Nephron (organoid): Measurements from ENCODE around the gene SAV1.
"Not testable (repeated sequence)": the region's sequence is repeated elsewhere in the genome, so short reads cannot be mapped to it uniquely, and the experiment has no call there.

Experiments
- H3K27ac Mint-ChIP-seq, 3 experiments: 2 replicates each; pipeline ENCODE4 v1.8.0; 2020; ENCODE audit warnings: mixed read lengths in 3 of 3, mild to moderate bottlenecking in 2 of 3, moderate library complexity in 1 of 3
- H3K27me3 Mint-ChIP-seq: 2 replicates; pipeline ENCODE4 v1.8.0; 2021; ENCODE audit warnings: low read depth, mild to moderate bottlenecking, moderate library complexity, mixed read lengths
- H3K36me3 Mint-ChIP-seq: 2 replicates; pipeline ENCODE4 v1.8.0; 2020; ENCODE audit warnings: low read depth, mixed read lengths
- H3K4me1 Mint-ChIP-seq: 2 replicates; pipeline ENCODE4 v1.8.0; 2020; ENCODE audit warnings: mixed read lengths
- H3K4me3 Mint-ChIP-seq, 3 experiments: 2 replicates each; pipeline ENCODE4 v1.8.0; 2020; ENCODE audit warnings: mild to moderate bottlenecking in 3 of 3, mixed read lengths in 3 of 3, moderate library complexity in 2 of 3
- H3K9me3 Mint-ChIP-seq: 2 replicates; pipeline ENCODE4 v1.8.0; 2020; ENCODE audit warnings: mixed read lengths
- TF ChIP-seq, protein P1 (sequence below), 3 experiments: fragments of 200-600 bp; sonication (generic); IDR thresholded peaks; one replicate each; pipeline ENCODE4 v1.5.0; 2021; ENCODE audit warnings: antibody characterized with exemption in 3 of 3; ENCODE audit not compliant: unreplicated experiment in 3 of 3

The SAV1 gene

DNA sequence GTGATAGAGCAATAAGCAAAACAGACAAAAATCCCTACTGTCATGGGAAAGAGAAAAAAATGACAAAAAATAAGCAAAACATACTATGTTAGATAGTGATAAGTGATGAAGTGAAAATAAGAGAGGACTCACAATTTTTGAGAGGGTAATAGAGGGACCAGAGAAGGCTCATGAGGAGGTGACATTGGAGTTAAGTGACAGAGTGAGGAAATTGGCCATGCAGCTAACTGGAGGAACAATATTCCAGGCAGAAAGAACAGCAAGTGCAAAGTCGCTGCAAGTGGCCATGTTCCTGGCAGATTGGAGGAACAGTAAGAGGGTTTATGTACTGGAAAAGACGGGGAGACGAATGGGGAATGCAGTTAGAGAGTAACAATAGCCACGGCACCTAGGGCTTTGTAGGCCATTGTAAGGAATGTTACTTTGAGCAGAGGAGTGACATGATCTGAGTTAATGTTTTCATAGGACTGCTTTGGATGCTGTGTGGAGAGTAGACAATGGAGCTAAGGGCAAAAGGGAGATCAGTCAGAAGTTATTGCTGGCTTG is 1.4 kb upstream of the SAV1 start:
- Mint-ChIP-seq H3K27ac (no peak overlapping the region), H3K4me3 (no peak overlapping the region), H3K36me3 (peaks cover 4% of the 10 kb centered on the region), H3K4me1 (peaks cover 14% of the 10 kb centered on the region), H3K27me3 (no peaks in the 10 kb centered on the region), H3K9me3 (no peaks in the 10 kb centered on the region)
- TF ChIP-seq, protein P1, sequence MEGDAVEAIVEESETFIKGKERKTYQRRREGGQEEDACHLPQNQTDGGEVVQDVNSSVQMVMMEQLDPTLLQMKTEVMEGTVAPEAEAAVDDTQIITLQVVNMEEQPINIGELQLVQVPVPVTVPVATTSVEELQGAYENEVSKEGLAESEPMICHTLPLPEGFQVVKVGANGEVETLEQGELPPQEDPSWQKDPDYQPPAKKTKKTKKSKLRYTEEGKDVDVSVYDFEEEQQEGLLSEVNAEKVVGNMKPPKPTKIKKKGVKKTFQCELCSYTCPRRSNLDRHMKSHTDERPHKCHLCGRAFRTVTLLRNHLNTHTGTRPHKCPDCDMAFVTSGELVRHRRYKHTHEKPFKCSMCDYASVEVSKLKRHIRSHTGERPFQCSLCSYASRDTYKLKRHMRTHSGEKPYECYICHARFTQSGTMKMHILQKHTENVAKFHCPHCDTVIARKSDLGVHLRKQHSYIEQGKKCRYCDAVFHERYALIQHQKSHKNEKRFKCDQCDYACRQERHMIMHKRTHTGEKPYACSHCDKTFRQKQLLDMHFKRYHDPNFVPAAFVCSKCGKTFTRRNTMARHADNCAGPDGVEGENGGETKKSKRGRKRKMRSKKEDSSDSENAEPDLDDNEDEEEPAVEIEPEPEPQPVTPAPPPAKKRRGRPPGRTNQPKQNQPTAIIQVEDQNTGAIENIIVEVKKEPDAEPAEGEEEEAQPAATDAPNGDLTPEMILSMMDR (IDR thresholded peaks at IDR 0.05; ENCODE audit: unreplicated experiment in 3 of 3), result no peak

DNA sequence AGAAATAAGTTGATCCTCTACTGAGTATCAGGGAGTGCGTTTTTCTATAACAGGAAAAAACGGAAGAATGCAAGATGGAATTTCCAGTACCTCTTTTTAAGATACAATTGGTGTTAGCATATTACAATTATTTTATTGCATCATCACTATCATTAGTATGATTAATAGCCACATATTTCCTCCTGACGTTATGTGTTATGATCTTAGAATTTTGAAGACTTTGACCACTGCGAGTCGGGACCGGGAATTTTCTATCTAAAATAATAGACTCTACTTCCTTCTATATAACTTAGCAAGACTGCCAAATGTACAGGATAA is 679 bp upstream of the SAV1 start:
- no peaks in the 10 kb centered on the region for H3K27me3 Mint-ChIP-seq
- H3K9me3 Mint-ChIP-seq, result no peaks in the 10 kb centered on the region
- no peak overlapping the region for H3K4me3 Mint-ChIP-seq

DNA sequence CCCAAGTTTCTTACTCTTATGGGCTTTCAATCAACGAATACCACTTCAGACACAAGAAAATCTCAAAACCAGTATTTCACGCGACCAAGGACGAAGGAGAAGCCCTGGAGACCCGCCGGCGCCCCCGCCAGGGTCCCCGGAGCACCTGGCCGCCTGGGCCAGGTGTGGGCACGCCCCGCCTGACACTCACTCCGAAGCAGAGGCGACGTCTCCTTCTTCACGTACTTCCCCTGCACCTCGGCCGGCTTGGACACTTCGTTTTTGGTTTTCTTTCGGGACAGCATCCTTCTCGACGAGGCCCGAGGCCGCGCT is 466 bp downstream of the SAV1 start:
- H3K4me1 Mint-ChIP-seq, result peaks cover 14% of the 10 kb centered on the region
- H3K27me3 Mint-ChIP-seq, result no peaks in the 10 kb centered on the region
- H3K27ac Mint-ChIP-seq, result peak overlapping the region in 1 of 3 experiments; percentile 95
- H3K9me3 Mint-ChIP-seq, result no peaks in the 10 kb centered on the region
- no peak overlapping the region for H3K4me3 Mint-ChIP-seq
- TF ChIP-seq, protein P1 (IDR thresholded peaks at IDR 0.05; ENCODE audit: unreplicated experiment in 3 of 3), result no peak
- peaks cover 19% of the 10 kb centered on the region for H3K36me3 Mint-ChIP-seq

More for the DNA sequence above, 679 bp upstream of the SAV1 start:
- Mint-ChIP-seq H3K4me1 (peaks cover 14% of the 10 kb centered on the region), H3K36me3 (peaks cover 10% of the 10 kb centered on the region), H3K27ac (no peak overlapping the region)
- TF ChIP-seq, protein P1 (IDR thresholded peaks at IDR 0.05; ENCODE audit: unreplicated experiment in 3 of 3), result no peak

DNA sequence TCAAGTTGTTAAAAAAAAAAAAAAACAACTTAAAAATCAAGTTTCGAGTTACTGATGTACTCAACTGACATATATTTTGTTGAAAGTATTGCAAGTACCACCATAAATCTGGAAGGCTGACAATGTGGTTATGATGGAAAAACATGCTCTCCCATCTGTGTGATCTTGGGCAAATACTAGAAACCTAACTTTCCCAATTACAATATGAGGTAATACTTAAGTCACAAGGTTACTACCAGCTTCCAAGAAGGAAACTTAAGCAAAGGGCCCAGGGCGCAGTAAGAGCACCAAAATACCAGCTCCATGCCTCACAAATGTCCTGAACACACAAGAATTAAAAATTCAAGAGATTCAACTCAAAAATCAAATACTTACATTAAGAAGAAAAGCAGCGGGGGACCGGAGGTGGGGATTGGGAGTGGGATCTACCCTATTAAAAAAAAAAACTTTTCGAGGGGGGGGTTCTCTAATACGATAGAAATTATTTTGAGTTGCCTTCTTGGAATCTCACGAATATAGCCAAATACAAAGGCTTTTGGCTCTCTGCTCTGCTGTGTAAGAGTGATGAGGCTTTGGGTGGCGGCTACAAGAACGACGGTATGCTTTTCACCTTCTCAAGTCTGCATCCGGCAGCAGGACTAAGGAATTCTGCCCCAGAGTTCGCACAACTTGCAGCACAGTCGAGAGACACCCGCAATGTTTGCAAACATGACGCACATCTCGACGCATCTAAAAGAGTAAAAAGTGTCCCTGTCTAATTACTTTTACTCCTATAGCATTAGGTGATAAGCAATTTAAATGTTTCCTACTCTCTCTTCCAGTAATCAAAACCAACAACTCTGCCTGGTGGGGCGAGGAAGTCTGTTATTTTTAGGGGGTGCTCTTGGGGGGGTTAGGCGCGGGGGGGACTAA is 1.1 kb downstream of the SAV1 start:
- TF ChIP-seq, protein P1 (IDR thresholded peaks at IDR 0.05; ENCODE audit: unreplicated experiment in 3 of 3), result no peak
- H3K4me1 Mint-ChIP-seq, result peaks cover 14% of the 10 kb centered on the region
- no peaks in the 10 kb centered on the region for H3K9me3 Mint-ChIP-seq
- H3K27ac Mint-ChIP-seq, result peak overlapping the region in 1 of 3 experiments; percentile 95
- H3K4me3 Mint-ChIP-seq, result no peak overlapping the region
- no peaks in the 10 kb centered on the region for H3K27me3 Mint-ChIP-seq
- peaks cover 24% of the 10 kb centered on the region for H3K36me3 Mint-ChIP-seq

DNA sequence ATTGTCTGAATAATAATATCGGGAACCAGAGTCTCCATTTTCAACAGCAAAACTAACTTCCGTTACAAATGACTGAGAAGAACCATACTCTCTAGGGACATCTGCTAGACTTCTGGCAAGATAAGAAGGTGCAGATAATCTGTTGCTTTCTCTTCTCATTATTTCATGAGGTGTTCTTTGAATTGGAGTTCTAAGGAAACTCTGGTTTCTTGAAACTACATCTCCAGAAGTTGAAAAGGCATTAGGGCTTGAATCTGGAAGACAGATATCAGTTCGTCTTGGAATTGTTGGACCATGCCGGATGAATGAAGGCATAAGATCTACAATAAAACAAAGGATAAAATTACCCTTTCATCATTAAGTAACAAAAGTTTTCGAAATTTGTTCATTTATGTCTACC is 2.8 kb downstream of the SAV1 start:
- Mint-ChIP-seq H3K4me3 (peak overlapping the region in 1 of 3 experiments; percentile 52), H3K36me3 (peaks cover 40% of the 10 kb centered on the region), H3K4me1 (peaks cover 16% of the 10 kb centered on the region)
- H3K27ac Mint-ChIP-seq, H3K27me3 Mint-ChIP-seq, H3K9me3 Mint-ChIP-seq: not testable (repeated sequence)

DNA sequence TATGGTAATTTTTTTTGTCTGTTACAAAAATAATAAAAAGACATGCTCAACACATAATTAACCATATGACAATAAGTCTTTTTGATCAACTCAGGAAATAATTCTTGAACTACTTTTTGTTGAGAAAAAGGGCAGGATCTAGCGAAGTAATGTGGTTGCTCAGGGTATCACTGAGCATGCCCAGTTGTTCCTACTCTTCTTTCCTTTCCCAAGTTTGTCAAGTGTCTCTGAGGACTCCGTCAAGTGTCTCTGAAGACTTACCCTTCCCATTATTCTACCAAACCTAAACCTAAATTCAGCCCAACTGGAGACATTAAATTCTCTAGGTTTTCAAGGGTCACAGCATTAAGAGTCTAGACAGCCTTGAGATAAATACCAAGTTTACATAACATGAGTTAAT is 3.5 kb downstream of the SAV1 start:
- not testable (repeated sequence) for H3K27ac Mint-ChIP-seq, H3K27me3 Mint-ChIP-seq, H3K9me3 Mint-ChIP-seq, H3K4me3 Mint-ChIP-seq
- Mint-ChIP-seq H3K4me1 (peaks cover 21% of the 10 kb centered on the region), H3K36me3 (peaks cover 46% of the 10 kb centered on the region)
